Esophagus squamous epithelium (tissue), 5 donors: ENCODE results near the gene FBXL7. TPM values are rescaled to one million over a fixed set of nuclear protein-coding genes. Genes with fewer than 3 reads are reported as not detected.

Experiments used
- DNase-seq: peaks from one replicate; lab custom pipeline; 2025; lab: John Stamatoyannopoulos, UW
- H3K27ac ChIP-seq, 4 donors: fragments of 200-600 bp; sonication (generic); one replicate each; pipeline ENCODE4 v1.5.1; 2016 to 2019; ENCODE audit warnings: mild to moderate bottlenecking in 1 of 4
- H3K27me3 ChIP-seq, 4 donors: fragments of 200-600 bp; sonication (generic); 1 replicate in 3 of 4; 2 replicates in 1 of 4; pipeline versions ENCODE4 v1.5.1 to v1.6.0; 2017 to 2021; ENCODE audit warnings: antibody characterized with exemption in 1 of 4
- H3K36me3 ChIP-seq, 3 donors: fragments of 200-600 bp; sonication (generic); one replicate each; pipeline ENCODE4 v1.5.1; 2016 to 2019
- H3K4me1 ChIP-seq, 3 donors: fragments of 200-600 bp; sonication (generic); one replicate each; pipeline ENCODE4 v1.5.1; 2017 to 2019
- H3K4me3 ChIP-seq, 4 donors: fragments of 200-600 bp; sonication (generic); 1 replicate in 3 of 4; 2 replicates in 1 of 4; pipeline ENCODE4 v1.5.1; 2016 to 2019; ENCODE audit warnings: mild to moderate bottlenecking in 2 of 4, moderate library complexity in 1 of 4
- H3K9me3 ChIP-seq, 3 donors: fragments of 200-600 bp; sonication (generic); one replicate each; pipeline ENCODE4 v1.5.1; 2016 to 2019
- CTCF ChIP-seq, 6 experiments: fragments of 450-650 bp in 4 of 6; fragments of 200-600 bp in 2 of 6; sonication (generic) in 2 of 6; IDR thresholded peaks; one replicate each; pipeline ENCODE4 v1.5.1; 2016 to 2019; ENCODE audit warnings: antibody characterized with exemption in 6 of 6, mild to moderate bottlenecking in 4 of 6, moderate library complexity in 4 of 6
- POLR2A ChIP-seq, 4 donors: fragments of 450-650 bp; IDR thresholded peaks; one replicate each; pipeline ENCODE4 v1.6.1; 2017; ENCODE audit warnings: antibody characterized with exemption in 4 of 4, mild to moderate bottlenecking in 4 of 4, moderate library complexity in 3 of 4
- WGBS, 2 donors: methylation state at CpG; one replicate each; pipeline ENCODE4 v1.1.5; 2018; 5-methylcytosine and 5-hydroxymethylcytosine counted together
- intact Hi-C: fragments of 100-400 bp; cut with DNase I; formaldehyde crosslinking; loops from one replicate; pipeline ENCODE4 v1.15.0; 2022
- total RNA-seq, 4 donors: library from RNA; depleted of rRNA; stranded (reverse); fragments of >200 nt; gene quantifications; one replicate each; pipeline ENCODE4 v1.1.0, GENCODE V29; 2016
- donor health status: DM: yes; HTN: yes; CAD: no.

Gene FBXL7
- total RNA-seq, 4 donors from 2014 or later: 0.68 to 15.1 (median 2.8) TPM

- WGBS, 2 donors: 80 to 83% methylated on average over 3 of the region's 3 CpGs
- no peak for DNase-seq
- Histone ChIP-seq H3K27ac (no peak overlapping the region), H3K27me3 (no peaks in the 10 kb centered on the region), H3K36me3 (no peaks in the 10 kb centered on the region), H3K4me1 (no peaks in the 10 kb centered on the region), H3K4me3 (no peak overlapping the region), H3K9me3 (peaks cover 0 to 9% (median 0%) of the 10 kb centered on the region in 3 donors)
- intact Hi-C loops: no loop called here
- TF ChIP-seq CTCF (IDR thresholded peaks at IDR 0.05) (no peak), POLR2A (IDR thresholded peaks at IDR 0.05) (no peak)
Measured at GRCh38 chr5:15844871-15845270, 344.9 kb downstream of the FBXL7 start.

DNA sequence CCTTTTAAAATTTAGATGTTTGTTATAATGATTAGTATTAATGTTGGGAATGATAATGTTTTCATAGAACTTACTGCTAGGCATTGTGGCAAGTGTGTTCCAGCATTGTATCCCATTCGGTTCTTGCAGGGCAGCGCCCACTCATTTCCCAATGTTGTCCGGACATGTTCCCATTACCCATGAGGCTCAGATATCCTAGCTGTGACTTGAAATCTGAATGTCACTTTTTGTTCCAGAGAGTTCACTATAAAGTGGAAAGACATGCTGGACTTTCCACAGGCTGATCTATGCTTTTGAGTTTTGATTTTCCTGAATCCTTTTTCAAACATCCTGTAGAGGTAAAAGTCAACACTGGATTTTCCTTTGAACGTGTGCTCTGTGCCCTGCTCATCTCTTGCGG lies 350.6 kb downstream of the FBXL7 start:
- WGBS, 2 donors: 31 to 44% methylated on average over 5 of the region's 5 CpGs
- no peak for DNase-seq

GRCh38 chr5:15850939-15851341 lies 351.0 kb downstream of the FBXL7 start:
- H3K27ac ChIP-seq: no peak overlapping the region
- no peaks in the 10 kb centered on the region for H3K27me3 ChIP-seq
- 21% methylated on average over 6 of the region's 6 CpGs for WGBS, 2 donors
- TF ChIP-seq POLR2A (IDR thresholded peaks at IDR 0.05) (no peak), CTCF (IDR thresholded peaks at IDR 0.05) (no peak)
- H3K4me3 ChIP-seq: no peak overlapping the region
- H3K4me1 ChIP-seq: peaks cover 0 to 14% (median 6%) of the 10 kb centered on the region in 3 donors
- intact Hi-C loops: no loop called here
- no peaks in the 10 kb centered on the region for H3K36me3 ChIP-seq
- H3K9me3 ChIP-seq: no peaks in the 10 kb centered on the region
- DNase-seq: no peak

More for the DNA sequence above, 350.6 kb downstream of the FBXL7 start:
- Histone ChIP-seq H3K9me3 (no peaks in the 10 kb centered on the region), H3K27ac (no peak overlapping the region), H3K4me1 (peaks cover 0 to 14% (median 6%) of the 10 kb centered on the region in 3 donors), H3K27me3 (no peaks in the 10 kb centered on the region), H3K36me3 (no peaks in the 10 kb centered on the region), H3K4me3 (no peak overlapping the region)
- TF ChIP-seq POLR2A (IDR thresholded peaks at IDR 0.05) (no peak), CTCF (IDR thresholded peaks at IDR 0.05) (no peak)
- intact Hi-C loops: no loop called here

- Histone ChIP-seq H3K27me3 (no peaks in the 10 kb centered on the region), H3K4me3 (no peak overlapping the region), H3K4me1 (peaks cover 0 to 14% (median 6%) of the 10 kb centered on the region in 3 donors), H3K9me3 (no peaks in the 10 kb centered on the region), H3K27ac (no peak overlapping the region), H3K36me3 (no peaks in the 10 kb centered on the region)
- intact Hi-C loops: no loop called here
- DNase-seq: no peak
- WGBS, 2 donors: 58 to 62% methylated on average over 3 of the region's 3 CpGs
- TF ChIP-seq POLR2A (IDR thresholded peaks at IDR 0.05) (no peak), CTCF (IDR thresholded peaks at IDR 0.05) (no peak)
Measured at GRCh38 chr5:15852217-15852616, 352.2 kb downstream of the FBXL7 start.

DNA sequence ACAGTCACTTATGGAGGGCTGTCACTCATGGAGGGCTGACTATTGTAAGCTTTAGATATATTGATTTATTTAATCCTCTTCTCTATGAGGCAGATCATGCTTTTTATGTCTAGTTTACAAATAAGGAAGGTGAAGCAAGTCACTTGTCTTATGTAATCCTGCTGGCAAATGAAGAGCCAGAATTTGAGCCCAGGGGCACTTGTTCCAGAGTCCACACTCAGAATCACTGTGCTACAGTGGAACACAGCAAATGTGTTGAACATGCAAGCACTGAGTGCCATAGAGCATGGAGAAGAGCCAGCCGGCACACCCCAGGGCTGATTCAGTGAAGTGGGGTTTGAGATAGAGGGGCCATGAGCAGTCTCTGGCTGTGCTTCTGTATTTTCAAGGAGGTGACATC lies 353.0 kb downstream of the FBXL7 start:
- Histone ChIP-seq H3K36me3 (no peaks in the 10 kb centered on the region), H3K27me3 (no peaks in the 10 kb centered on the region), H3K4me1 (peaks cover 0 to 14% (median 6%) of the 10 kb centered on the region in 3 donors), H3K9me3 (no peaks in the 10 kb centered on the region), H3K4me3 (no peak overlapping the region), H3K27ac (no peak overlapping the region)
- WGBS, 2 donors: 90 to 92% methylated on average over 1 of the region's 1 CpG
- TF ChIP-seq POLR2A (IDR thresholded peaks at IDR 0.05): no peak
- TF ChIP-seq CTCF (IDR thresholded peaks at IDR 0.05): no peak
- intact Hi-C loops: no loop called here
- no peak for DNase-seq
